Measurements from ENCODE around the gene NELFCD.

Gene NELFCD

GRCh38 chr20:59013959-59014608 is 33.0 kb downstream of the NELFCD start:
- TF ChIP-seq CTCF (conservative IDR thresholded peaks at IDR 0.05) = no peak
- H3K27ac ChIP-seq = no peak overlapping the region

GRCh38 chr20:59014680-59015389 is 33.8 kb downstream of the NELFCD start:
- H3K27ac ChIP-seq = no peak overlapping the region
- no peak for TF ChIP-seq CTCF (conservative IDR thresholded peaks at IDR 0.05)

DNA sequence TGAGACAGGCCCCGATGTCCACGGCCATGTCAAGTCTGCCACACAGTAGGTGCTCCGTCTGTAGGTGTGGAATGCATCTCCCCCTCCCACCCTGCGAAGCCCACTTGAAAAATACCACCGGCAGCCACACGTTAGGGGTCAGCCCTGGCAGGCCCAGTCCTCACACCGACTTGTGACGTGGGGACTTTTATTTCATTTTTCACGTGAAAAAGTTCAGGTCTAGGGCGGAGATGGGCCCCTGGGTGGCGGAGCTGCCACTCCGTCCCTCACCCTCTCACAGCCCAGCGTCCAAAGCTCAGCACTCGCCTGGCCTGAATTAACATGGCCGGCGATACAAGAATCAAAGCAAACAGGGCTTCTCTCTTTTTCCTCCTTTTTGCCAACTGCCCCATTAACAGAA is 34.4 kb downstream of the NELFCD start:
- H3K27ac ChIP-seq = no peak overlapping the region
- no peak for TF ChIP-seq CTCF (conservative IDR thresholded peaks at IDR 0.05)

DNA sequence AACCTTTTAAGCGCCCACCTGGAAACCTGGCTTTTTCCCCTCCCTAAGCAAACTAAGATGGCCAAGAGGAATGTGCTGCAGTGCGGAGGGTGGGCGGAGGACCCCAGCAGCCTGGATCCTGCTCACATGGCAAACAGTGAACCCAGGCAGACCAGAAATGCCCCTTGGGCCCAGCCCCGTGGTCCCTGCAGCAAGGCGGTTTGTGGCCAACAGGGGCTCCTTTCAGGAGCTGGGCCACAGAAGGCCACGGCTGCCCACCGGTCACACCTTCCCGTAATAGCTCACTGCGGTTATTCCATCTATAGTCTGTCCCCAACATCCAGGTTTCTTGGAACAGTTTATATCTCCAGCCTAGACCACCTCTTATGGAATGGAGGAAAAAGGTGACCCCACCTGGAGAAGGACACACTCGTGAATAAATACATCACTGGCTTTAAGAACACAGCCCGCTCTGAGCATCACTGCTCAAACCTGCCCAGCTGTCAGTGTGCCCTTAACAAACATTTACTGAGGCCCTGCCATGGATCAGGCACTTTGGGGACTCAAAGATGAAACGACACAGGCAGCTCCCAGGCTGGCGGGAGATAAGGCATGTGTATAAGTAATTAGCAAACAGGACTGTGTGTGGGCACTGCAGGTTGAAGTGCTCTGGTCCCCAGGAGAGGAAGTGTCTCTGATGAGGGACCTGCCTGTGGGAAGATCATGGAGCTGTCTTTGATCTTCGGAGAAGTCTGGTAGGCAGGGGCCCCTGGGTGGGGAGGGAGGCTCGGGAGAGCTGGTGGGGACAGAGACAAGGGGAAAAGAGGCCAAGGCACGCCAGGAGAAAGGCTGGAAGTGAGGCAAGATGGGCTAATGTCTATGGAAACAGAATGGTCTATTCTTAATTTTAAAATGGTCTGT is 35.0 kb downstream of the NELFCD start:
- TF ChIP-seq CTCF (conservative IDR thresholded peaks at IDR 0.05) = no peak
- no peak overlapping the region for H3K27ac ChIP-seq

GRCh38 chr20:59016795-59017492 is 35.9 kb downstream of the NELFCD start:
- no peak overlapping the region for H3K27ac ChIP-seq
- no peak for TF ChIP-seq CTCF (conservative IDR thresholded peaks at IDR 0.05)

- no peak for TF ChIP-seq CTCF (conservative IDR thresholded peaks at IDR 0.05)
- H3K27ac ChIP-seq = no peak overlapping the region
These were observed 36.6 kb downstream of the NELFCD start for GRCh38 chr20:59017493-59018231.

Data from VCaP (cell line).